LNCaP clone FGC (cell line): Measurements from ENCODE around the gene SP2.

Experiments used
- DNase-seq: peaks from one replicate; pipeline ENCODE4 v3.0.0-alpha.2; 2011; ENCODE audit warnings: low read depth
- H3K4me3 ChIP-seq: 2 replicates; pipeline ENCODE4 v1.5.1; 2011; ENCODE audit warnings: mild to moderate bottlenecking, low read depth, low read length, control low read depth
- TF ChIP-seq, protein P1 (sequence below): IDR thresholded peaks from 2 replicates; pipeline ENCODE4 v1.5.1; 2012; ENCODE audit warnings: mild to moderate bottlenecking; ENCODE audit not compliant: control insufficient read depth, insufficient read depth; ENCODE audit errors: extremely low read depth

Gene SP2

DNA sequence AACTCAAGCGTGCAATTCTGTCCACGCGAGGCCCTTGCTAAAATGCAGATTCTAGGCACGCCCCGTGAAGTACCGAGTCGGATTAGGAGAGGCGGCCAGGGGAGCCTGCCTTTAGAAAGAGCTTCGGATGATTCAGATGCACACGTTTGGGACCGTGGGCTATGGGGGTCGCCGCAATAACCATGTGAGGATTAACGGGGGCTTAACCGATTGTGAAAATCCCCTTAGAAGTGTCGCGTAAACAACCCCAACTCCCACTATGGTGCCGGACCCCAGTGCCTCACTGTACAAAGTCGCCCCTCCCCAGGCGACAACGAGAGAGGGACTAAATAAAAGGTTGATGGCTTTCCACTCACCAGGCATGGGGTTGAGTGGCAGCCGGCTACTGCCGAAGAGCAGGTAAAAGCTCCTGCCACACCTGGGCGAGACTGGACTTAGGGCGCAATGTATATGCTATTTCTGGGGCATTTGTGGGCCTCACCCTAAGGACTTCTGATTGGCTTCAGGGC, 635 bp upstream of the SP2 start:
- no peak for DNase-seq
- TF ChIP-seq, protein P1, sequence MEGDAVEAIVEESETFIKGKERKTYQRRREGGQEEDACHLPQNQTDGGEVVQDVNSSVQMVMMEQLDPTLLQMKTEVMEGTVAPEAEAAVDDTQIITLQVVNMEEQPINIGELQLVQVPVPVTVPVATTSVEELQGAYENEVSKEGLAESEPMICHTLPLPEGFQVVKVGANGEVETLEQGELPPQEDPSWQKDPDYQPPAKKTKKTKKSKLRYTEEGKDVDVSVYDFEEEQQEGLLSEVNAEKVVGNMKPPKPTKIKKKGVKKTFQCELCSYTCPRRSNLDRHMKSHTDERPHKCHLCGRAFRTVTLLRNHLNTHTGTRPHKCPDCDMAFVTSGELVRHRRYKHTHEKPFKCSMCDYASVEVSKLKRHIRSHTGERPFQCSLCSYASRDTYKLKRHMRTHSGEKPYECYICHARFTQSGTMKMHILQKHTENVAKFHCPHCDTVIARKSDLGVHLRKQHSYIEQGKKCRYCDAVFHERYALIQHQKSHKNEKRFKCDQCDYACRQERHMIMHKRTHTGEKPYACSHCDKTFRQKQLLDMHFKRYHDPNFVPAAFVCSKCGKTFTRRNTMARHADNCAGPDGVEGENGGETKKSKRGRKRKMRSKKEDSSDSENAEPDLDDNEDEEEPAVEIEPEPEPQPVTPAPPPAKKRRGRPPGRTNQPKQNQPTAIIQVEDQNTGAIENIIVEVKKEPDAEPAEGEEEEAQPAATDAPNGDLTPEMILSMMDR, result no peak
- H3K4me3 ChIP-seq, result peak overlapping the region; percentile 81

DNA sequence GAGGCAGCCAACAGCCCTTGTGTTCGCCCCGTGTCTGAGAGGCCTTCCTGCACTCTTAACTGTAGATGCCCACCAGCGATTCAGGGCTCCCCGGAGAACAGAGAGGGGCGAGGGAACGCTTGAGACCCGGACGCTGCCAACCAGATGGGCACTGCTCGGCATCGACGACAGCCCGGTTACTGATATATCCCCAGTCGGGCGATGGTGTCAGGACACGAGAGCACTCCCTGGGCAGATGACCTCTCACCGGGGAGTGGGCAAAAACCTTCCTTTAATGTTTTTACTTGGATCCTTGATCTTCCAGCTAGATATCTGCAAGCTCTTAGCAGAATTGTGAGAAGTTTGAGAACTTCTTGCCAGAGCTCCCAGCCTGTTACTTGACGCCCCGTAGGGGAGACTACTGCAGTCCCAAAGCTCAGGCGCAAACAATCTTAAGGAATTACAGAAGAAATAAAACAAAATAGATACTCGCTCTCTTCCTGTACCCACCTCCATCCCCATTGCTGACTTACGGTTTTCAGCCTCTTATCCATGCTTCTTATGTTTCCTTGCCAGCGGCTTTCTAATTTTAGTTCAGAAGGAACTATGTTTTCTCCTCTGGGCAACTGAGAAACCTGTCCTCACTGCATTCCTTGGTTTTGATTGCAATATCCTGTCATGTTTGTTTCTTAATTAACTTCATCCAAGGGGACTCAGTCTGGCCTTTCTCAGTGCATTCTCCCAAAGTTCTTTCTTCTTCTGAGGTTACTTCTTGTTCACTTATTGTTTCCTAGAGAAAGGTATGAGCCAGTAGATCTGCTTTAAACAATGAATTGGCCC, 845 bp downstream of the SP2 start:
- DNase-seq, result no peak
- TF ChIP-seq, protein P1, result no peak
- peak overlapping the region; percentile 81 for H3K4me3 ChIP-seq

DNA sequence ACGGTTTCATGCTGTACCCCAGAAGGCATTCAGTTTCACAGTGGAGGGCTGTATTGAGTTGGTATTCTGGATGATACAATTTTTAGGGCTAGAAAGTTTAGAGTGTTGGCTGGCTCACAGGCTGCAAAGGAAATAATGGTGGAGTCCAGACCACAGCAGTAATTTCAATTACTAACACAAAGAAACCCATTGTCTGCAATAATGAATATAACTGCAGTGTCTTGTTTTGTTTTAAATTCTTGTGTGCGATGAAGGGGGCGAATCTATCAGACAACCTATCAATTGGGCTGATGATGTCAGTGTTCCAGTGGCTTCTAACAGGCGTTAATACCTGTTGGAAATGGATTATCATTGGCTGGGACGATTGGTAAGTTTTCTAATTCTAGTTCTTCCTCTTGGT, 1.5 kb downstream of the SP2 start:
- no peak for DNase-seq
- TF ChIP-seq, protein P1, result no peak
- peak overlapping the region; percentile 81 for H3K4me3 ChIP-seq

DNA sequence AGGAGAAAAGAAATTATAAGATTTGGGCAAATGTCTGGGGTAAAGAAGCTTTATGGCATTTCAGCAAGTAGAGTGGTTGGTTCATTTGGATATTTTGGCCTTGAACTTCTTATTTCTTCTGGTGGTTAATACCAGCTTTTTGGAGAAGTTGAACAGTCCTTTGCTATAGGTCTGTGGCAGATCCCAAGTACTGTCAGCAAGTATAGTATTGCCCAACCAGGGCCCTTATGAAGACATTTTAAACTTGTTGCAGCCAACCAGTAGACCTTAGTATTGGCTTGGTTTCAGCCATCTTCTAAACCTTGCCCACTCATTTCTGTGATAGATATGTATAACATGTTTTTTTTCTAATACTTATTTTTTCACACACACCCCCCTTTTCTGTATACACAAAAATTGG, 2.2 kb downstream of the SP2 start:
- TF ChIP-seq, protein P1, result no peak
- no peak for DNase-seq
- H3K4me3 ChIP-seq, result no peak overlapping the region

DNA sequence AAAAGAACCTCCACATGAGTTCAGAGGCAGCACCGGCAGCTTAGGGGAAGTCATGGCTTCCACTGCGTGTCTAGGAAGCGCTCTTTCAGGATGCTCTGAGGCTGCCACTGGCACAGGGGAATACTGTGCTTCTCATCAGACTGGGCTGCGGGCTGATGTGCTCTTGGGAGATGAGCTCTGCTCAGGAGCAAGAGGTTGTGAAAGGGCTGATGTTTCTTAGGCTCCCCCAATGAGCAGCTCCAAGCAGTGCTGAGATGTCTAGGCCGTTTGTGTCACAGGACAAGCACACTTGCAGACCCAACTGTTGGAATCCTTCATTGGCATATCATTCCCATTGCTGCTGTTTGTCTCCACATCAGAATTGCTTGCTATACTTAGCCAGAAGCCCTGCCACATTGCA, 3.6 kb downstream of the SP2 start:
- no peak for DNase-seq
- TF ChIP-seq, protein P1, result no peak
- no peak overlapping the region for H3K4me3 ChIP-seq

DNA sequence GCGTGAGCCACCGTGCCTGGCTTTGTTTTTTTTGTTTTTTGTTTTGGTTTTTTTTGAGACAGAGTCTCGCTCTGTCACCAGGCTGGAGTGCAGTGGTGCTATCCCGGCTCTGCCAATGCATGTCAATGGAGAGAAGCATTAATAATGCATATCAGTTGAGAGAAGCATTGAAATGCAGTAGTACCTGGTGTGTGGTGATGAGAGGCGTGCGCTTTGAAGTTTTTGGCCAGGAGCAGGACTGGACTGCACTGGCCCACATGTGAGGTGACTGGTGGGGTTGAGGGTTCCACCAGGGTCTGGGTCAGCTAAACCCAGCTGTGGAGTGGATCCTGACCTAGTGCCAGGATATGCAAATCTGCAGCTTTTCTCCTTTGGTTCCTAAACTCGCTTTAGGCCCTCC, 5.4 kb downstream of the SP2 start:
- TF ChIP-seq, protein P1, result no peak
- no peak overlapping the region for H3K4me3 ChIP-seq
- no peak for DNase-seq
